Hepatocyte (in vitro differentiated cells): ENCODE measurements around the gene CMIP. TPM values are rescaled to one million over a fixed set of nuclear protein-coding genes. Genes with fewer than 3 reads are reported as not detected.

Experiments used
- DNase-seq: peaks from one replicate; pipeline ENCODE4 v3.0.0-alpha.2; 2016; ENCODE audit warnings: low spot score
- H2AFZ ChIP-seq: fragments of 200-600 bp; sonication (generic); 2 replicates; pipeline ENCODE4 v1.6.0; 2016; ENCODE audit warnings: antibody characterized with exemption, mild to moderate bottlenecking
- H3K27ac ChIP-seq: fragments of 200-600 bp; sonication (generic); 2 replicates; pipeline ENCODE4 v1.5.1; 2016; ENCODE audit warnings: mild to moderate bottlenecking
- H3K27me3 ChIP-seq: fragments of 200-600 bp; sonication (generic); 2 replicates; pipeline ENCODE4 v1.6.1; 2016
- H3K36me3 ChIP-seq: fragments of 200-600 bp; sonication (generic); replicated peaks from 2 replicates; pipeline ENCODE4 v1.5.1; 2016; ENCODE audit warnings: low read depth; ENCODE audit not compliant: insufficient read depth
- H3K4me1 ChIP-seq: fragments of 200-600 bp; sonication (generic); 2 replicates; pipeline ENCODE4 v1.5.1; 2016; ENCODE audit warnings: mild to moderate bottlenecking, moderate library complexity; ENCODE audit not compliant: insufficient read depth
- H3K4me2 ChIP-seq: fragments of 200-600 bp; sonication (generic); 2 replicates; pipeline ENCODE4 v1.6.0; 2016
- H3K4me3 ChIP-seq: fragments of 200-600 bp; sonication (generic); 2 replicates; pipeline ENCODE4 v1.5.1; 2016; ENCODE audit warnings: mild to moderate bottlenecking
- H3K79me2 ChIP-seq: fragments of 200-600 bp; sonication (generic); 2 replicates; pipeline ENCODE4 v1.6.0; 2017; ENCODE audit warnings: mild to moderate bottlenecking
- H3K9me2 ChIP-seq: fragments of 200-600 bp; sonication (generic); replicated peaks from 2 replicates; pipeline ENCODE4 v1.6.0; 2017; ENCODE audit warnings: mild to moderate bottlenecking; ENCODE audit not compliant: insufficient read depth
- H3K9me3 ChIP-seq: fragments of 200-600 bp; sonication (generic); 2 replicates; pipeline ENCODE4 v1.5.1; 2016; ENCODE audit warnings: low read depth, mild to moderate bottlenecking
- H4K20me1 ChIP-seq: fragments of 200-600 bp; sonication (generic); 2 replicates; pipeline ENCODE4 v1.6.0; 2016; ENCODE audit warnings: mild to moderate bottlenecking; ENCODE audit not compliant: insufficient read depth, poor library complexity, severe bottlenecking
- CTCF ChIP-seq: fragments of 200-600 bp; sonication (generic); IDR thresholded peaks from 2 replicates; pipeline ENCODE4 v1.5.1; 2016; ENCODE audit warnings: antibody characterized with exemption, mild to moderate bottlenecking; ENCODE audit not compliant: poor library complexity
- EZH2 ChIP-seq: fragments of 200-600 bp; sonication (generic); IDR thresholded peaks from 2 replicates; pipeline ENCODE4 v1.6.1; 2016; ENCODE audit warnings: antibody characterized with exemption, mild to moderate bottlenecking, borderline replicate concordance
- EZH2phosphoT487 ChIP-seq: fragments of 200-600 bp; sonication (generic); IDR thresholded peaks from one replicate; pipeline ENCODE4 v1.6.1; 2018; ENCODE audit warnings: antibody characterized with exemption, mild to moderate bottlenecking, low read depth, moderate library complexity; ENCODE audit not compliant: unreplicated experiment, severe bottlenecking
- WGBS: methylation state at CpG from one replicate; pipeline ENCODE4 v1.1.6; 2016; ENCODE audit warnings: low lambda C conversion rate; ENCODE audit errors: missing lambda C conversion rate; 5-methylcytosine and 5-hydroxymethylcytosine counted together
- polyA plus RNA-seq: library from polyadenylated mRNA; unstranded; fragments of >200 nt; fragmentation: Nextera tagmentation; extraction: Ambion mirVana; gene quantifications from 2 replicates; pipeline ENCODE4 v1.2.1, GENCODE V29; 2016
- total RNA-seq: library from RNA; depleted of rRNA; stranded (reverse); fragments of >200 nt; gene quantifications from 2 replicates; pipeline ENCODE4 v1.2.3, GENCODE V29; 2014

CMIP gene
- total and polyA plus RNA-seq, 2 experiments from 2014 or later, result 5.8 to 17.8 TPM

- H3K27ac ChIP-seq, result no peak overlapping the region
- H4K20me1 ChIP-seq, result peaks cover 70% of the 10 kb centered on the region
- no peaks in the 10 kb centered on the region for H3K9me2 ChIP-seq
- 78% methylated on average over 4 of the region's 4 CpGs for WGBS
- peaks cover 30% of the 10 kb centered on the region for H3K4me1 ChIP-seq
- no peak overlapping the region for H3K4me3 ChIP-seq
- no peak for TF ChIP-seq CTCF
- TF ChIP-seq EZH2phosphoT487, result no peak
- no peak for TF ChIP-seq EZH2
- no peaks in the 10 kb centered on the region for H3K36me3 ChIP-seq
- H3K4me2 ChIP-seq, result no peak overlapping the region
- H3K79me2 ChIP-seq, result peaks cover 88% of the 10 kb centered on the region
- no peaks in the 10 kb centered on the region for H3K27me3 ChIP-seq
- H3K9me3 ChIP-seq, result no peaks in the 10 kb centered on the region
- no peak for DNase-seq
- H2AFZ ChIP-seq, result no peak overlapping the region
Observed at GRCh38 chr16:81461243-81461642, 16.6 kb downstream of the CMIP start.

- Histone ChIP-seq H3K4me3 (no peak overlapping the region), H2AFZ (no peak overlapping the region), H3K36me3 (no peaks in the 10 kb centered on the region), H3K4me1 (peaks cover 25% of the 10 kb centered on the region), H4K20me1 (peaks cover 68% of the 10 kb centered on the region), H3K27ac (no peak overlapping the region), H3K27me3 (no peaks in the 10 kb centered on the region), H3K79me2 (peaks cover 88% of the 10 kb centered on the region), H3K9me3 (no peaks in the 10 kb centered on the region), H3K9me2 (no peaks in the 10 kb centered on the region), H3K4me2 (no peak overlapping the region)
- WGBS, result 100% methylated on average over 4 of the region's 4 CpGs
- no peak for TF ChIP-seq CTCF
- no peak for TF ChIP-seq EZH2
- TF ChIP-seq EZH2phosphoT487, result no peak
- no peak for DNase-seq
Observed at GRCh38 chr16:81461766-81462165, 17.2 kb downstream of the CMIP start.

- H3K4me1 ChIP-seq, result peaks cover 16% of the 10 kb centered on the region
- H3K36me3 ChIP-seq, result no peaks in the 10 kb centered on the region
- TF ChIP-seq EZH2 (no peak), EZH2phosphoT487 (no peak), CTCF (no peak)
- 61% methylated on average over 4 of the region's 4 CpGs for WGBS
- peaks cover 74% of the 10 kb centered on the region for H4K20me1 ChIP-seq
- no peak for DNase-seq
- peaks cover 97% of the 10 kb centered on the region for H3K79me2 ChIP-seq
- peak overlapping the region; percentile 4 for H3K4me2 ChIP-seq
- no peak overlapping the region for H3K27ac ChIP-seq
- no peak overlapping the region for H2AFZ ChIP-seq
- no peaks in the 10 kb centered on the region for H3K9me2 ChIP-seq
- H3K4me3 ChIP-seq, result no peak overlapping the region
- H3K27me3 ChIP-seq, result no peaks in the 10 kb centered on the region
- H3K9me3 ChIP-seq, result no peaks in the 10 kb centered on the region
Observed at GRCh38 chr16:81462683-81463082, 18.1 kb downstream of the CMIP start.

- DNase-seq, result no peak
- Histone ChIP-seq H2AFZ (no peak overlapping the region), H3K27ac (no peak overlapping the region), H4K20me1 (peaks cover 79% of the 10 kb centered on the region), H3K36me3 (no peaks in the 10 kb centered on the region), H3K79me2 (peaks cover 100% of the 10 kb centered on the region), H3K27me3 (no peaks in the 10 kb centered on the region), H3K9me2 (no peaks in the 10 kb centered on the region), H3K4me1 (peaks cover 9% of the 10 kb centered on the region), H3K9me3 (no peaks in the 10 kb centered on the region), H3K4me3 (no peak overlapping the region), H3K4me2 (no peak overlapping the region)
- WGBS, result 92% methylated on average over 16 of the region's 16 CpGs
- TF ChIP-seq EZH2phosphoT487, result no peak
- no peak for TF ChIP-seq CTCF
Observed at GRCh38 chr16:81463296-81463890, 18.8 kb downstream of the CMIP start.
